SU-DHL-6 (cell line): ENCODE results near the gene TTBK2.

ENCODE experiments used
- H2AFZ ChIP-seq: fragments of 200-600 bp; sonication (generic); 2 replicates; pipeline ENCODE4 v1.6.1; 2014; ENCODE audit warnings: low read depth, mild to moderate bottlenecking, moderate library complexity, mixed read lengths, antibody characterized with exemption, low read length; ENCODE audit not compliant: severe bottlenecking
- H3F3A ChIP-seq: fragments of 200-600 bp; shearing (Covaris generic); 2 replicates; pipeline ENCODE4 v1.6.0; 2016; ENCODE audit warnings: antibody characterized with exemption, mild to moderate bottlenecking; ENCODE audit not compliant: insufficient read depth
- H3K27ac ChIP-seq: fragments of 200-600 bp; sonication (generic); 2 replicates; pipeline ENCODE4 v1.5.1; 2016; ENCODE audit warnings: low read depth, mild to moderate bottlenecking, low read length, moderate library complexity, mixed read lengths
- H3K27me3 ChIP-seq: fragments of 200-600 bp; sonication (generic), shearing (Covaris generic); 2 replicates; pipeline ENCODE4 v1.6.0; 2014; ENCODE audit warnings: mild to moderate bottlenecking, low read length
- H3K36me3 ChIP-seq: fragments of 200-600 bp; sonication (generic); 2 replicates; pipeline ENCODE4 v1.6.1; 2014; ENCODE audit warnings: mild to moderate bottlenecking, low read length, mixed read lengths
- H3K4me2 ChIP-seq: fragments of 300-600, 200-600 bp; shearing (Covaris generic), sonication (generic); 2 replicates; pipeline ENCODE4 v1.6.0; 2014; ENCODE audit warnings: low read length, low read depth, mild to moderate bottlenecking; ENCODE audit not compliant: poor library complexity, severe bottlenecking
- H3K4me3 ChIP-seq: fragments of 200-600 bp; sonication (generic); 2 replicates; pipeline ENCODE4 v1.5.1; 2014; ENCODE audit warnings: antibody characterized with exemption, low read length, mild to moderate bottlenecking, mixed read lengths; ENCODE audit not compliant: insufficient read depth, poor library complexity, severe bottlenecking
- H3K79me2 ChIP-seq: fragments of 200-600 bp; sonication (generic); 2 replicates; pipeline ENCODE4 v1.6.1; 2014; ENCODE audit warnings: mild to moderate bottlenecking, low read length, moderate library complexity; ENCODE audit not compliant: insufficient read depth
- H3K9ac ChIP-seq: fragments of 200-600 bp; sonication (generic); 2 replicates; pipeline ENCODE4 v1.7.0; 2014; ENCODE audit warnings: mild to moderate bottlenecking, low read length
- H3K9me2 ChIP-seq: fragments of 200-600 bp; sonication (generic); replicated peaks from 2 replicates; pipeline ENCODE4 v1.6.1; 2014; ENCODE audit warnings: low read length; ENCODE audit not compliant: insufficient read depth
- H3K9me3 ChIP-seq: fragments of 200-600 bp; sonication (generic); 2 replicates; pipeline ENCODE4 v1.6.1; 2014; ENCODE audit warnings: low read length, mixed read lengths; ENCODE audit not compliant: insufficient read depth
- H4K20me1 ChIP-seq: fragments of 200-600 bp; sonication (generic); 2 replicates; pipeline ENCODE4 v1.6.1; 2014; ENCODE audit warnings: low read depth, mild to moderate bottlenecking, antibody characterized with exemption, low read length, moderate library complexity, mixed read lengths
- CTCF ChIP-seq: fragments of 200-600 bp; sonication (generic); IDR thresholded peaks from one replicate; pipeline ENCODE4 v1.5.1; 2017; ENCODE audit warnings: antibody characterized with exemption, mild to moderate bottlenecking, low read length, moderate library complexity; ENCODE audit not compliant: insufficient read depth, poor library complexity, severe bottlenecking
- EZH2phosphoT487 ChIP-seq: fragments of 200-600 bp; sonication (generic), shearing (Covaris generic); conservative IDR thresholded peaks from 2 replicates; pipeline ENCODE4 v1.6.1; 2018; ENCODE audit warnings: mild to moderate bottlenecking, antibody characterized with exemption, low read length, moderate library complexity, mixed read lengths

Gene TTBK2

DNA sequence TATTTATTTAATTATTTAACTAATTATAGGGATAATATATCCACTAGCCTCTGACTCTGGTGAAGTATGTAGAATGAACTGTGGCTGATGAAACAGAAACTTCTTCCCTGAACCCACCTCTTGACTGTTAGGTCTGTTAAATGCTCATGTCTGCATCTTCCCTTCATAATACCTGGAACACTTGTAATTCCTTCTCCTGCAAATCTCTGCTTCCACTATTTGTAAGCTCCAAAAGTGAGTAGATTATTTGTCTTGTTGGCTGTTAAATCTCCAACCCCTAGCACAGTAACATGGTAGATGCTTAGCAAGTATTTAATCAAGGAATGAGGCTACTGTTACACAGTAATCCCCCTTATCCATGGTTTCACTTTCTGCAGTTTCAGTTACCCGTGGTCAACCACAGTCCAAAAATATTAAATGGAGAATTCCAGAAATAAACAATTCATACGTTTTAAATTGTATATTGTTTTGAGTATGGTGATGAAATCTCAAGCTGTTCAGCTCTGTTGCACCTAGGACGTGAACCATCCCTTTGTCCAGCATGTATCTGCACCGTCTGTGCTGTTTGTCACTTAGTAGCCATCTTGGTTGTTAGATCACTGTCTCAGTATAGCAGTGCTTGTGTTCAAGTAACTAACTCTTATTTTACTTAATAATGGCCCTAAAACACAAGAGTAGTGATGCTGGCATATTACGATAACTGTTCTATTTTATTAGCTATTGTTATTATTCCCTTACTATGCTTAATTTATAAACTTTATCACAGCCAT is 5.7 kb downstream of the TTBK2 start:
- no peak for TF ChIP-seq EZH2phosphoT487
- no peak for TF ChIP-seq CTCF
- peaks cover 10% of the 10 kb centered on the region; the same call in 1 of the 2 replicates for H3K79me2 ChIP-seq
- no peaks in the 10 kb centered on the region for H3K27me3 ChIP-seq
- no peaks in the 10 kb centered on the region for H3K9me3 ChIP-seq
- no peak overlapping the region for H3K4me3 ChIP-seq
- H3K36me3 ChIP-seq = 0 out of 2 replicates have a peak, but pooled peaks cover 2% of the 10 kb centered on the region
- H3K4me2 ChIP-seq = no peak overlapping the region
- H2AFZ ChIP-seq = no peak overlapping the region
- H4K20me1 ChIP-seq = peaks cover 12% of the 10 kb centered on the region; the same call in 1 of the 2 replicates
- H3K9ac ChIP-seq = no peak overlapping the region
- H3F3A ChIP-seq = 0 out of 2 replicates have a peak, but pooled peaks cover 10% of the 10 kb centered on the region
- no peak overlapping the region for H3K27ac ChIP-seq
- H3K9me2 ChIP-seq = no peaks in the 10 kb centered on the region

- Histone ChIP-seq H2AFZ (no peak overlapping the region), H3K9me3 (no peaks in the 10 kb centered on the region), H3K4me3 (no peak overlapping the region), H3K9ac (no peak overlapping the region), H3K27me3 (no peaks in the 10 kb centered on the region), H3K4me2 (no peak overlapping the region), H3K36me3 (no peaks in the 10 kb centered on the region), H3F3A (0 out of 2 replicates have a peak, but pooled peaks cover 3% of the 10 kb centered on the region), H4K20me1 (no peaks in the 10 kb centered on the region), H3K27ac (no peak overlapping the region), H3K9me2 (no peaks in the 10 kb centered on the region), H3K79me2 (0 out of 2 replicates have a peak, but pooled peaks cover 5% of the 10 kb centered on the region)
- TF ChIP-seq CTCF (no peak), EZH2phosphoT487 (no peak)
Observed at GRCh38 chr15:42911058-42911592, 9.5 kb downstream of the TTBK2 start.

DNA sequence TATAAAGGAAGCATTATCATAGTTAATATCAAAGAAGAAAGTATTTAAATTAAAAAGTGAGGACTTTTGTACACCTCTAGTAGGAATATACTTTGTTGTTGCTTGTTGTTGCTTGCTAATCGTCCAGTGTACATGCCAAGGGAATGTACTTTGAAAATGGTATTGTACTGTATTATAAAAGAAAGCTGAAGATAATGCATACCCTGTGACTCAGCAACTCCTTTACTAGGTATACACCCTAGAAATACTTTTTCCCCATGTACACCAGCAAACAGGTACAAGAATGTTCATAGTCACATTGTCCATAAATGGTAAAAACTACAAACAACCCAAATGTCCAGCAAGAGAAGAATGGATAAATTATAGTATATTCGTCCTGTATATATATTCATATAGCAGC is 12.0 kb downstream of the TTBK2 start:
- Histone ChIP-seq H3K27me3 (no peaks in the 10 kb centered on the region), H3K4me3 (no peak overlapping the region), H3K9ac (no peak overlapping the region), H3K4me2 (no peak overlapping the region), H4K20me1 (no peaks in the 10 kb centered on the region), H2AFZ (no peak overlapping the region), H3F3A (no peaks in the 10 kb centered on the region), H3K27ac (no peak overlapping the region), H3K9me3 (no peaks in the 10 kb centered on the region), H3K9me2 (no peaks in the 10 kb centered on the region), H3K36me3 (no peaks in the 10 kb centered on the region), H3K79me2 (0 out of 2 replicates have a peak, but pooled peaks cover 5% of the 10 kb centered on the region)
- TF ChIP-seq CTCF (no peak), EZH2phosphoT487 (no peak)
